SU-DHL-6 (cell line): ENCODE results near the gene SNX30.

ENCODE experiments used
- H2AFZ ChIP-seq: fragments of 200-600 bp; sonication (generic); 2 replicates; pipeline ENCODE4 v1.6.1; 2014; ENCODE audit warnings: low read depth, mild to moderate bottlenecking, moderate library complexity, mixed read lengths, antibody characterized with exemption, low read length; ENCODE audit not compliant: severe bottlenecking
- H3F3A ChIP-seq: fragments of 200-600 bp; shearing (Covaris generic); 2 replicates; pipeline ENCODE4 v1.6.0; 2016; ENCODE audit warnings: antibody characterized with exemption, mild to moderate bottlenecking; ENCODE audit not compliant: insufficient read depth
- H3K27ac ChIP-seq: fragments of 200-600 bp; sonication (generic); 2 replicates; pipeline ENCODE4 v1.5.1; 2016; ENCODE audit warnings: low read depth, mild to moderate bottlenecking, low read length, moderate library complexity, mixed read lengths
- H3K27me3 ChIP-seq: fragments of 200-600 bp; sonication (generic), shearing (Covaris generic); 2 replicates; pipeline ENCODE4 v1.6.0; 2014; ENCODE audit warnings: mild to moderate bottlenecking, low read length
- H3K36me3 ChIP-seq: fragments of 200-600 bp; sonication (generic); 2 replicates; pipeline ENCODE4 v1.6.1; 2014; ENCODE audit warnings: mild to moderate bottlenecking, low read length, mixed read lengths
- H3K4me2 ChIP-seq: fragments of 300-600, 200-600 bp; shearing (Covaris generic), sonication (generic); 2 replicates; pipeline ENCODE4 v1.6.0; 2014; ENCODE audit warnings: low read length, low read depth, mild to moderate bottlenecking; ENCODE audit not compliant: poor library complexity, severe bottlenecking
- H3K4me3 ChIP-seq: fragments of 200-600 bp; sonication (generic); 2 replicates; pipeline ENCODE4 v1.5.1; 2014; ENCODE audit warnings: antibody characterized with exemption, low read length, mild to moderate bottlenecking, mixed read lengths; ENCODE audit not compliant: insufficient read depth, poor library complexity, severe bottlenecking
- H3K79me2 ChIP-seq: fragments of 200-600 bp; sonication (generic); 2 replicates; pipeline ENCODE4 v1.6.1; 2014; ENCODE audit warnings: mild to moderate bottlenecking, low read length, moderate library complexity; ENCODE audit not compliant: insufficient read depth
- H3K9ac ChIP-seq: fragments of 200-600 bp; sonication (generic); 2 replicates; pipeline ENCODE4 v1.7.0; 2014; ENCODE audit warnings: mild to moderate bottlenecking, low read length
- H3K9me2 ChIP-seq: fragments of 200-600 bp; sonication (generic); replicated peaks from 2 replicates; pipeline ENCODE4 v1.6.1; 2014; ENCODE audit warnings: low read length; ENCODE audit not compliant: insufficient read depth
- H3K9me3 ChIP-seq: fragments of 200-600 bp; sonication (generic); 2 replicates; pipeline ENCODE4 v1.6.1; 2014; ENCODE audit warnings: low read length, mixed read lengths; ENCODE audit not compliant: insufficient read depth
- H4K20me1 ChIP-seq: fragments of 200-600 bp; sonication (generic); 2 replicates; pipeline ENCODE4 v1.6.1; 2014; ENCODE audit warnings: low read depth, mild to moderate bottlenecking, antibody characterized with exemption, low read length, moderate library complexity, mixed read lengths
- CTCF ChIP-seq: fragments of 200-600 bp; sonication (generic); IDR thresholded peaks from one replicate; pipeline ENCODE4 v1.5.1; 2017; ENCODE audit warnings: antibody characterized with exemption, mild to moderate bottlenecking, low read length, moderate library complexity; ENCODE audit not compliant: insufficient read depth, poor library complexity, severe bottlenecking
- EZH2phosphoT487 ChIP-seq: fragments of 200-600 bp; sonication (generic), shearing (Covaris generic); conservative IDR thresholded peaks from 2 replicates; pipeline ENCODE4 v1.6.1; 2018; ENCODE audit warnings: mild to moderate bottlenecking, antibody characterized with exemption, low read length, moderate library complexity, mixed read lengths

The SNX30 gene

GRCh38 chr9:112842555-112842954 lies 92.0 kb downstream of the SNX30 start:
- no peak overlapping the region for H2AFZ ChIP-seq
- H3K4me3 ChIP-seq: no peak overlapping the region
- TF ChIP-seq CTCF: no peak
- no peak for TF ChIP-seq EZH2phosphoT487
- H3K27me3 ChIP-seq: no peaks in the 10 kb centered on the region
- H3K79me2 ChIP-seq: no peaks in the 10 kb centered on the region
- H3K4me2 ChIP-seq: no peak overlapping the region
- H3K36me3 ChIP-seq: no peaks in the 10 kb centered on the region
- H3K9me2 ChIP-seq: no peaks in the 10 kb centered on the region
- no peaks in the 10 kb centered on the region for H4K20me1 ChIP-seq
- no peaks in the 10 kb centered on the region for H3K9me3 ChIP-seq
- no peak overlapping the region for H3K27ac ChIP-seq
- no peaks in the 10 kb centered on the region for H3F3A ChIP-seq
- H3K9ac ChIP-seq: no peak overlapping the region

GRCh38 chr9:112844771-112845542 lies 94.4 kb downstream of the SNX30 start:
- Histone ChIP-seq H3K9ac (no peak overlapping the region), H3K27ac (no peak overlapping the region), H3K9me3 (no peaks in the 10 kb centered on the region), H3K27me3 (no peaks in the 10 kb centered on the region), H3K9me2 (no peaks in the 10 kb centered on the region), H3K4me3 (no peak overlapping the region), H4K20me1 (no peaks in the 10 kb centered on the region), H3K36me3 (no peaks in the 10 kb centered on the region), H2AFZ (peak overlapping the region; percentile 98), H3F3A (no peaks in the 10 kb centered on the region), H3K79me2 (no peaks in the 10 kb centered on the region), H3K4me2 (peak overlapping the region; percentile 47)
- peak; percentile 97 for TF ChIP-seq CTCF
- TF ChIP-seq EZH2phosphoT487: no peak

GRCh38 chr9:112846528-112847488 lies 96.2 kb downstream of the SNX30 start:
- Histone ChIP-seq H3F3A (no peaks in the 10 kb centered on the region), H3K9me3 (no peaks in the 10 kb centered on the region), H3K9me2 (no peaks in the 10 kb centered on the region), H3K4me3 (no peak overlapping the region), H3K4me2 (no peak overlapping the region), H4K20me1 (no peaks in the 10 kb centered on the region), H3K9ac (no peak overlapping the region), H3K36me3 (no peaks in the 10 kb centered on the region), H3K27ac (no peak overlapping the region), H3K79me2 (no peaks in the 10 kb centered on the region), H3K27me3 (no peaks in the 10 kb centered on the region), H2AFZ (no peak overlapping the region)
- TF ChIP-seq EZH2phosphoT487: no peak
